Measurements from ENCODE around the gene TAC3. TPM values are rescaled to one million over a fixed set of nuclear protein-coding genes. Genes with fewer than 3 reads are reported as not detected.
"Not testable (repeated sequence)": the region's sequence is repeated elsewhere in the genome, so short reads cannot be mapped to it uniquely, and the experiment has no call there.

The TAC3 gene
- total and polyA plus RNA-seq, 7 donors = 0.66 to 4.5 (median 4.0) TPM; not detected in 3

DNA sequence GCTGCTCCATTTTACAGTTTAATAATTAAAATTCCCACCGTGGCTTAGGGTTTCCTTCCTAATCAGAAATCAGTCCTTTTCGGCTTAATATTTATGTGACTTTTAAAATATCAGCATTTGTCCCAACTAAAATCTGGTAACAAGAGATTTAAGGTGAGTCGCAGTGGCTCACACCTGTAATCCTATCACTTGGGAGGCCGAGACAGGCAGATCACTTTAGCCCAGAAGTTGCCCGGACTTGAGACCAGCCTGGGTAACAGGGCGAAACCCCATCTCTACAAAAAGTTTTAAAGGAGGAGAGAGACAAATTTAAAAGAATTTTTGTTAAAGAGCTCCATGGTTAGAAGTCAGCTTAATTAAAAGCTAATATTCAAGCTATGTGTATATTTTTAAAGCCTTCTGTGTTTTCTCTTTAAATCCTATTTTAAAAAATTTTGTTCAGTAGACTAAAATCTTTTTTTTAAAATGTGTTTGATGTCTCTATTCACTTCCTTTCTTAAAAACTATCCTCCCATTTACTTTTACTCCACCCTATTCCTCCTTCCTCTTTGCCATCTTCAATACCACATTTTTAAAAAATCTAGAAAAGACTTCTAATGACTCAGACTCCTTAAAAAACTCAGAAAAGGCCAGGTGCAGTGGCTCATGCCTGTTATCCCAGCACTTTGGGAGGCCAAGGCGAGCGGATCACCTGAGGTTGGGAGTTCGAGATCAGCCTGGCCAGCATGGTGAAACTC, 3.8 kb upstream of the TAC3 start:
- no peak for TF ChIP-seq POLR2AphosphoS5 (IDR thresholded peaks at IDR 0.05)
- TF ChIP-seq EP300 (IDR thresholded peaks at IDR 0.05) = no peak
- TF ChIP-seq POLR2A (IDR thresholded peaks at IDR 0.05) = no peak
- TF ChIP-seq CTCF (IDR thresholded peaks at IDR 0.05) = no peak
- Histone ChIP-seq H3K4me1 (peaks cover 0 to 32% (median 25%) of the 10 kb centered on the region in 4 donors), H3K27me3 (no peaks in the 10 kb centered on the region), H3K36me3 (no peaks in the 10 kb centered on the region), H3K4me3 (no peak overlapping the region), H3K27ac (no peak overlapping the region), H3K9me3 (no peaks in the 10 kb centered on the region)
- intact Hi-C loops (cut with DNase I) = no loop called here
- WGBS, 2 donors = 86 to 89% methylated on average over 9 of the region's 9 CpGs
- DNase-seq = no peak

DNA sequence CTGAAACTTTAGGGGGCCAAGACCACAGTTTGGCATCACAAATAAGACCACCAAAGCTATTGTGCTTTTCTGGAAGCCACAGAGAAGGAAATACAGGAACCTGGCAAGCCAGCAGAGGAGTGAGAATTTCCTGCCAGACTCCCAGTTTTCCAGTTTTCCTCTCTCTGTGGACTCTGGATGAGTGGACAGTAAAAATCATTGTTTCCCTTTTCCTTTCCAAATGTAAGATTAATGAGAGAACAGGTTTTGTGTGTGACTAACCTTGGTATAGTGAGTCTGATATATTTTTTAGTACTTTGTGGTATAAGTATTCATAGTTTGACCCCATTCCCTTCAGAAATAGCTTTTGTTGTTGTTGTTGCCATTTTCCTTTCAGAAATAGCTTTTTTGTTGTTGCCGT, 2.6 kb upstream of the TAC3 start:
- intact Hi-C loops (cut with DNase I) = no loop called here
- Histone ChIP-seq H3K27me3 (no peaks in the 10 kb centered on the region), H3K4me1 (peaks cover 0 to 21% (median 14%) of the 10 kb centered on the region in 4 donors), H3K4me3 (no peak overlapping the region), H3K36me3 (no peaks in the 10 kb centered on the region), H3K9me3 (no peaks in the 10 kb centered on the region), H3K27ac (peak overlapping the region in 1 of 4 donors; percentile 29)
- no peak for DNase-seq
- TF ChIP-seq POLR2AphosphoS5 (IDR thresholded peaks at IDR 0.05) = no peak
- no peak for TF ChIP-seq EP300 (IDR thresholded peaks at IDR 0.05)
- TF ChIP-seq CTCF (IDR thresholded peaks at IDR 0.05) = no peak
- no peak for TF ChIP-seq POLR2A (IDR thresholded peaks at IDR 0.05)
- 83 to 89% methylated on average over 1 of the region's 1 CpG for WGBS, 2 donors

GRCh38 chr12:57018353-57018752, 2.0 kb upstream of the TAC3 start:
- Histone ChIP-seq H3K4me1 (peaks cover 0 to 16% (median 9%) of the 10 kb centered on the region in 4 donors), H3K27ac (peak overlapping the region in 1 of 4 donors; percentile 29)
- H3K4me3 ChIP-seq; DNase-seq; H3K27me3 ChIP-seq; H3K36me3 ChIP-seq; intact Hi-C loops (cut with DNase I); H3K9me3 ChIP-seq: not testable (repeated sequence)
- WGBS, 2 donors = 21 to 70% methylated on average over 5 of the region's 5 CpGs

GRCh38 chr12:57012600-57013465, 3.5 kb downstream of the TAC3 start:
- peak; percentile 58 for DNase-seq
- Histone ChIP-seq H3K36me3 (no peaks in the 10 kb centered on the region), H3K4me3 (no peak overlapping the region), H3K9me3 (no peaks in the 10 kb centered on the region), H3K27me3 (no peaks in the 10 kb centered on the region), H3K27ac (no peak overlapping the region), H3K4me1 (peaks cover 0 to 17% (median 15%) of the 10 kb centered on the region in 4 donors)
- intact Hi-C loops (cut with DNase I) = no loop called here
- no peak for TF ChIP-seq POLR2A (IDR thresholded peaks at IDR 0.05)
- no peak for TF ChIP-seq POLR2AphosphoS5 (IDR thresholded peaks at IDR 0.05)
- TF ChIP-seq EP300 (IDR thresholded peaks at IDR 0.05) = no peak
- TF ChIP-seq CTCF (IDR thresholded peaks at IDR 0.05) = no peak
- 84 to 88% methylated on average over 7 of the region's 7 CpGs for WGBS, 2 donors

Measured in sigmoid colon (tissue), 7 donors.